HG02571 (cell line): ENCODE measurements around the gene CIROP.

ENCODE experiments used
- ATAC-seq: cut with Tn5 transposase; IDR thresholded peaks from one replicate; pipeline ENCODE4 v1.9.1; 2021; ENCODE audit warnings: mild to moderate bottlenecking, moderate library complexity; ENCODE audit not compliant: unreplicated experiment

The CIROP gene, protein sequence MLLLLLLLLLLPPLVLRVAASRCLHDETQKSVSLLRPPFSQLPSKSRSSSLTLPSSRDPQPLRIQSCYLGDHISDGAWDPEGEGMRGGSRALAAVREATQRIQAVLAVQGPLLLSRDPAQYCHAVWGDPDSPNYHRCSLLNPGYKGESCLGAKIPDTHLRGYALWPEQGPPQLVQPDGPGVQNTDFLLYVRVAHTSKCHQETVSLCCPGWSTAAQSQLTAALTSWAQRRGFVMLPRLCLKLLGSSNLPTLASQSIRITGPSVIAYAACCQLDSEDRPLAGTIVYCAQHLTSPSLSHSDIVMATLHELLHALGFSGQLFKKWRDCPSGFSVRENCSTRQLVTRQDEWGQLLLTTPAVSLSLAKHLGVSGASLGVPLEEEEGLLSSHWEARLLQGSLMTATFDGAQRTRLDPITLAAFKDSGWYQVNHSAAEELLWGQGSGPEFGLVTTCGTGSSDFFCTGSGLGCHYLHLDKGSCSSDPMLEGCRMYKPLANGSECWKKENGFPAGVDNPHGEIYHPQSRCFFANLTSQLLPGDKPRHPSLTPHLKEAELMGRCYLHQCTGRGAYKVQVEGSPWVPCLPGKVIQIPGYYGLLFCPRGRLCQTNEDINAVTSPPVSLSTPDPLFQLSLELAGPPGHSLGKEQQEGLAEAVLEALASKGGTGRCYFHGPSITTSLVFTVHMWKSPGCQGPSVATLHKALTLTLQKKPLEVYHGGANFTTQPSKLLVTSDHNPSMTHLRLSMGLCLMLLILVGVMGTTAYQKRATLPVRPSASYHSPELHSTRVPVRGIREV

DNA sequence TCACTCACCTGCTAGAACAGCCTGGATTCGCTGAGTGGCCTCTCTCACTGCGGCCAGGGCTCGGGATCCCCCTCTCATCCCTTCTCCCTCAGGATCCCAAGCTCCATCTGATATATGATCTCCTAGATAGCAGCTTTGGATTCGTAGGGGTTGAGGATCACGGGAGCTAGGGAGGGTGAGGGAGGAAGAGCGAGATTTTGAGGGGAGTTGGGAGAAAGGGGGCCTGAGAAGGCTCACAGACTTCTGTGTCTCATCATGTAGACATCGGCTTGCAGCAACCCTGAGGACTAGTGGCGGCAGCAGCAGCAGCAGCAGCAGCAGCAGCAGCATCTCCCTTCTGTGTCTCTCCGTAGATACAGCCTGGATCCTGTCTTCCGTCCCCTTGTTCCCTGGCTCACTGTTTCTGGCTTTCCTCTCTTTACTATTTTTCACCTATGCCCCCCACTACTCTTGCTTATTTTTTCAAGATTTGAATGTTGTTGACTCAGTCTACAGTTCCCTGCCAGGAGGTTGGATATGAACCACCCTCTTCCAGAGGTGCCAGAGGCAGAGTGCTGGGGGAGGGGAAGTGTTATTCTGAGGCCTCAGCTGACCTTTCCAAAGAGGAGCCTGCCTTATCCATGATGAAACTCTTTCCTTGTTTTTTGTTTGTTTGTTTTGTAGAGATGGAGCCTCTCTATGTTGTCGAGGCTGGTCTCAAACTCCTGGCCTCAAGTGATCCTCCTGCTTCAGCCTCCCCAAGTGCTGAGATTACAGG, at the start of gene CIROP:
CIROP (minus strand) TSS at position 399 of the 757 bp plus-strand sequence; CDS start at position 330, 69 bp downstream.
- no peak for ATAC-seq

DNA sequence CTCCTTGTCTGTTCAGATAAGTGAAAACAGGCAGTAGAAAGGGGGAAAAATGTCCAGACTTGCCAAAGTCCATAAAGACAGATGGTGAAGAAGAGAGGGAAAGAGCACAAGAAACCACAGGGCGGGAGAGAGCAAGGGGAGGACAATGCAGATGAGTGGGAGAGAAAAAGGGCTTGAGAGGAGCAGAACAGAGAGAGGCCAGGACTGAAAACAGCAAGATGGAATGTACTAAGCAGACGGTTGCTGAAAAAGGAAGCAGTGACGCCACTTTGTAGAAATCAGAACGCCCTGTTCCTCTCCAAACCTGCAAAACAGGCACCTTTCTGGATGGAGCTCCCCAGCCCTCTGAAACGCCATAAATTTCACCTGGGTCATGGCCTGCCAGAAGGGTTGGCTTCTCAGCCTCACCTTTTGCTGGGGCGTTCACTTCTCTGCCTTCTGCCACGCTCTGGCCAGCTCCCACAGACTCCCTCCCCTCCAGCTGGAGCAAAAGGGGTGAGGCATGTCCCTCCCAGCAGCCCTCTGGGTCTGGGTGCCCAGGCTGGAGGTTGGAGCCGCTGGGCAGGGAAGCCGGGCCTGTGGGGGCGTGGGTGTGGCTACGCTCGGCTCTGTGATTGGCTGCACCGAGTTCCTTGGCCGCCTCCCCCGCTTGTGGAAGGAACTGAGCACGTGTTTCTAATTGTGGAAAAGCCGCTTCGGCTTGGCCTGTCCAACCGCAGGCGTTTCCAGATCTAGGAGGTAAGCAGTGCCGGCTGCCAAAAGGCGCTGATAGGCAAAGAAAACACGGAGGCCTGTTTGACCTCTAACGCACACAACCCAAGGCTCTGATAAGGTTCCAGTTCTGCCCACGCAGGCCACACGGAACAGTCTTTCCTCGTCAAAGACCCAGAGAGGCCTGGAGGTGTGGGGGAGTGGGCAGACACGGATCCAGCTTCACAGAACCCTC, 49.3 kb upstream of the CIROP start:
- no peak for ATAC-seq

DNA sequence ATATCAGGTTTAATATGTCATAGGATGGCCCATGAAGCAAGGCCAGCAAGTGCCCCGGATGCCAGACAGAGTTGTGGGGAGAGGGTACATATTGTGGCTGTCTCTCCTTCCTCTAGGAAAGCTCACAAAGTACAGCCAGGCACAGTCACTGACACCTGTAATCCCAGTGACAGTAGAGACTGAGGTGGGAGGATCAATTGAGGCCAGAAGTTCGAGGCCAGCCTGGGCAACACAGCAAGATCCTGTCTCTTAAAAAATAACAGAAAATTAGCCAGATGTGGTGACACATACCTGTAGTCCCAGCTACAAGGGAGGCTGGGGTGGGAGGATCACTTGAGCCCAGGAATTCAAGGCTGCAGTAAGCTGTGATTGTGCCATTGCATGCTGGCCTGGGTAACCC, 46.6 kb upstream of the CIROP start:
- ATAC-seq = no peak

DNA sequence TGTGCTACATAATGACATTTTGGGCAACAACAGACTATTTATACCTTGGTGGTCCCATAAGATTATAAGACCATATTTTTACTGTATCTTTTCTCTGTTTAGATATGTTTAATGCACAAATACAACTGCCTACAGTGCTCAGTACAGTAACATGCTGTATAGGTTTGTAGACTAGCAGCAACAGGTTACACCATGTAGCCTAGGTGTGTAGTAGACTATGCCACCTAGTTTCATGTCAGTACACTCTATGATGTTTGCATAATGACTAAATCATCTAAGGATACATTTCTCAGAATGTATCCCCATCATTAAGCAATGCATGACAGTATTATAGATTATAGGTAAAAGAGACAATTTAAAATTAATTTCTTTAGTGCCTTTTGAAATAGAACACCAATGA, 45.0 kb upstream of the CIROP start:
- no peak for ATAC-seq

DNA sequence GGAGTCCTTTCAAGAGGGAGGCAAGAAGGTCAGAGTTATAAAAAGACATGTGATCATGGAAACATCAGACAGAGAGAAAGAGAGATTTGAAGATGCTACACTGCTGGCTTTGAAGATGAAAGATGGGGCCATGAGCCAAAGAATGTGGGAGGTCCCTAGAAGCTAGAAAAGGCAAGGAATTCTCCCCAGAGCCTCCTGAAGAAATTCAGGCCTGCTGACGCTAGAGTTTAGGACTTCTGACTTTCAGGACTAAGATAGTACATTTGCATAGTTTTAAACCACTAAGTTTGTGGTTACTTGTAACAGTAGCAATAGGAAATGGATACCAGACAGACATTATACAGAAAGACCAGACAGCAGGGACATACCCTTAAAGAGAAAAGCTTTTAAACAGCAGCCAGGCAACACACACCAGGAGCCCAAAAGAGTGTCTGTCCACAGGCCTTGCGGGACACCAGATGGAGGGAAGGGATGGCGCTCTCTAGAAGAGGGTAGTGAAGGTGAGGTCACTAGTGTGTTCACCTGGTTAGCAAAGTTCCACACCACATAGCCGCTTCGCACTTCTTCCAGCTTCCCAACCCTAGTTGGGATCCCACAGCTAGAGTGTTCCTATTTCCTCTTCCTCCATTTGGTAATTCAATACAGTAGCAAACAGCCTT, 43.9 kb upstream of the CIROP start:
- ATAC-seq = no peak

DNA sequence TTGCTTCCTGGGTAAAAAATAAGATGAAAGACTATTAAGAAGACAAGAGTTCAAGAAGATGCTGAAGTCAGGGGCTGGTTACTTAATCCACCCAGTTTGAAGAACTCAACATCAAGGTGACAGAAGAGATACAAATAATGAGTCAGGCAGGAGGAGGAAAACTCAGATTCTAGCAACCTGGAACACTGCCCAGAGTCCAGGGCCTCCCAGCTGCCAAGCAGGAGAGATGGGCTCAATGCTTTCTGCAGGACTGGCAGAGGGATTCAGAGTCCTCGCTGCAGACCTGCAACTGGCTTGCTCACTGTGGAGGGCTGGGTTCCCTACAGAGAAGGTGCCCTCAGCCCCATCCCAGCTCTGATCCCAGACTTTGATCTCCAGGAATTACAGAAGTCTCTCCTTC, 42.9 kb upstream of the CIROP start:
- ATAC-seq = no peak

DNA sequence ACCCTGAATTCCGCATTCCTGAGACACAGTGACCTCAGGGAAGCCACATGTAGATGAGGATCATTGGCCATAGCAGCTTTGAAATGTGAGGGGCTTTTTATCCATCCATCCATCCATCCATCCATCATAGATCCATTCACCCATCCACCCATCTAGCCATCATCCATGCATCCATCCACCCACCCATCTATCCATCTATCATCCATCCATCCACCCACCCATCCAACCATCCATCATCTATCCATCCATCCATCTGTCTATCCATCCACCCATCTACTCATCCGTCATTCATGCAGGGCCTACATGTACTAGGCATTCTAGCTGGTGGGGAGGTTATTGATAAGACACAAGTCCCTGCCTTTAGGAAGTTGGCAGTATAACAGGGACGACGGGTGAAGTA, 42.2 kb upstream of the CIROP start:
- no peak for ATAC-seq

DNA sequence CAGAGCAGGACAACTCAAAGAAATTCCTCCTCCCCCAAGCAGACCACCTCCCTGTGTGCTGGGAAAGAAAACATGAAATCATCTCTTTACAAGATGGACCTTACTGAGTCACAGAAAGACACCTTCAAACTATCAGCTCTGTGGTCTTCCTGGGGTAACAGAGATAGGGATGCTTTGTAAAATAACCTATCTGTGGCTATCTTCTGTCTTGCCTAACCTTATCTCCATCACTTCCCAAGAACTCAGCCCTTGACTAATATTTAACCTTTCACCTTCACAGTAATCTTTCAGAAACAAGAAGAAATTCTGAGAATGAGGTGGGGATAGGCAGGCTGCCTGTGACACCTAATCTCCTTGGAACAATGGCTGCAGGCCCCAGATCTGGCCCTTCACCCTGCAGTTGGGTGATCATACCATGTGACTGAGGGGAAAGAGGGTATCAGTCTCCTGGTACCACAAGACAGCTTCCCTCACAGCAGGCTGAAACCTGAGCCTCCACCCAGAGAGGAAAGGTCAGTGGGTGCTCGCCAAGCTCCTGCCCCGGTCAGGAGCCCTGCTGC, 41.6 kb upstream of the CIROP start:
- ATAC-seq = no peak

DNA sequence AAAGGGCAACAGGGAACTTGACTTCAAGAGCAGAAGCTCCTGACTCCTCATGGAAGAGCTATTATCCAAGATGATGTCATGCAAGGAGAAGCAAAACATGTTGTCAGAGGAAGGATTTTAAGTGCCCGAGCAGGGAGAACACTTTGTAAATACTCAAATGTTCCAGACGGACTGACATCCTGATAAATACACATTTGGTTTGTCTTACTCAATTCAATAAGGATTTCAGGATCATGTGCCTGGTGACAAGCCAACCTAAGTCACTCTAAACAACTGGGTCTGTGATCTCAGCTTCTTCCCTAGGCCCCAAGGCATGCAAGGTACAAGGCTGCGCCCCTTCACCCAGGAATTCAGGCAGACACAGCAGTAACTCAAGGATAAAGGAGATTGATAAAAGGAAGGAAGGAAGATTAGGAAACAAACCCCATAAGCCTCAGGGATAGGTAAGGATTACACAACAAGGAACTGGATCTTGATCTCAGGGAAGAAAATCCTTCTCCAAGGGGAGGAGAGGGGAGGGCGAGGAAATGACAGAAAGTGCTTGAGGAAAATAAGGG, 41.1 kb upstream of the CIROP start:
- ATAC-seq = no peak

DNA sequence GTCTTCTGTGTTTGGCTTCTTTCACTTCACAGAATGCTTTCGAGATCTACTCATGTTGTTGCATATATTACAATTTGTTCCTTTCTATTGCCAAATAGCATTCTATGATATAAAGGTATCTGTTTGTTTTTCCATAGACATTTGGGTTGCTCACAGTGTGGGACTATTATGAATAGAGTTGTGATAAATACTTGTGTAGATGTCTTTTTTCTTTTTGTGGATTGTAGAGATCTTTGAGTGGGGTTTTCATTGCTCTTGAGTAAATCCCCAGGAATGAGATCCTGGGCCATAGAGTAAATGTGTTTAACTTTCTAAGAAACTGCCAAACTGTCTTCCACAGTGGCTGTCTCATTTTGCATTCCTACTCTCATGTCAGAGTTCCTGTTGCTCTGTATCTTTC, 39.1 kb upstream of the CIROP start:
- no peak for ATAC-seq

DNA sequence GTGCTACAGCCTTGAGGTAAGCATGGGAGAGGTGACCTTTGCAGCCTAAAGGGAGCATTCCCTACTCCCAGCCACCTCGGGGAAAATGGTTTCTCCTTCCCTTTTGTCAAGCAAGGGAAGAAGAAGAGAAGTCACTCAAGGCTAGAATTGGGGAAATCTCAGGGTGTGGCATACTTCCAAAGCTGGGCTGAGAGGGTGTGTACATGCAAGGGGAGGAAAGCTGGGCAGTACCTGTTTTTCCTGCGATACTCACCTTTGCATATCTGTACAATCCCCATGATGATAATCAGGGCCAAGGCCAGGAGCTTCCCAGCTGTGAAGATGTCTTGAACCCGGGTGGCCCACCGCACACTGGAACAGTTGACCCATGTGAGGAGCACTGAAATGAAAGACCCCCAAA, 38.0 kb upstream of the CIROP start:
- no peak for ATAC-seq

DNA sequence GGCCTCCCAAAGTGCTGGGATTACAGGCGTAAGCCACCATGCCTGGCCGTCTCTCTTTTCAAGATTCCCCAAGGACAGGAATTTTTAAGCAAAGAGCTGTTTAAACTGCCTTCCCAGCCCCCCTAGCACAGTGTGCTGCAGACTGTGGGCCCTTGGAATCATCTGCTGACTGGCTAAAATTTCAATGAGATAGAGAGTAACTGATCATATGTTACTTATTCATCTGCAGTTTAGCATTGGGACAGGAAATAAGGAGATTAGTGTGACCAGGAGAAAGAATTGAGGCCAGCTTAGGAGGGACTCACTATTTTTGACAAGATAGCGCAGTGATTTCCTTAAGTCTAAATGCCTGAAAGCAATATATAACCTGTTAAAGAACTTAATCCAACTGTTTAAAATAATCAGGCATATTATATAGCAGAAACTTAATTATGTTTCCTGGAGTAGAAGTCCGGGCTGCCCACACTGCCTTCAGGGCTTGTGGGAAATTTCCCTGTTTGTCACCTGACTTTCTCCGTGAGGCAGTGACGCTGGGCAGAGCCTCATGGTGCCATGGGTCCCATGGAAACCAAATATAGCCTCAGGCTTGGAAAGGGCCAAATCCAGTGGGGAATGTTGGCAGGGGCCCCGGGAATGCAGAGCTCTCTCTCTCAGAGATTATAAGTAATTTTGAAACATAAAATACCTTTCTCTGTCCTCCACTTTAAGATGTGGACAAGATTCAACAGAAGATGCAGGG, 37.1 kb upstream of the CIROP start:
- no peak for ATAC-seq

DNA sequence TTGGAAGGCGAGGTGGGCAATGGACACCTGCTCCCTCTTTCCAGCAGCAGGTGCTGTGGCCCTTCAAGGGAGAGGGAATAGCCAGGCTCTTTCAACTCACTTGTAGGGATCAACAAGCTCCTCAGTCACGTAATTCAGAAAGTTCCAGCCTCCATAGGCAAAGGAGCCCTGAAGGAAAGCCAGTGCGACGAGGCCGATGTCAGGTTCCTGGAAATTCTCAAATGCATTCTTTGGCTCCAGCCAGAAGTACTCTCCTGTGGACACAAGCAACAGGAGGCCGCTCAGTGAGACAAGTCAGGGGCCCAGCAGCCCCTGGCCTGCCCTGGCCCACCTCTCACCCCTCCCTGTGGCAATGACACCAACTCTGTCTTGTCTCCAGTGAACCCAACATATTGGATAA, 35.6 kb upstream of the CIROP start:
- no peak for ATAC-seq

DNA sequence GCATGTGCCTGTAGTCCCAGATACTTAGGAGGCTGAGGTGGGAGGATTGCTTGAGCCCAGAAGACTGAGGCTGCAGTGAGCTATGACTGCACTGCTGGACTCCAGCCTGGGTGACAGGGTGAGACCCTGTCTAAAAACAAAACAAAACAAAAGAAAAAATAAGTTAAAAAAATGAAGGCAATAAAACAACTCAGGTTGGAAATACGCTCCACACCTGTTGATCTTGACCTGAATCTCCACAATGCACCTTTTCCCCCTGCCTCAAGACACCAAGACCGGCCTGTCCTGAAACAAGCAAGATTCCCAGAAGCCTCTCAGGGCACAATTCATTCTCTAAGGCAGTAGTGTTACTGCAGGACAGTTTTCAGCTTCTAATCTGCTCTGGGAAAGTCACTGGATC, 35.1 kb upstream of the CIROP start:
- no peak for ATAC-seq

DNA sequence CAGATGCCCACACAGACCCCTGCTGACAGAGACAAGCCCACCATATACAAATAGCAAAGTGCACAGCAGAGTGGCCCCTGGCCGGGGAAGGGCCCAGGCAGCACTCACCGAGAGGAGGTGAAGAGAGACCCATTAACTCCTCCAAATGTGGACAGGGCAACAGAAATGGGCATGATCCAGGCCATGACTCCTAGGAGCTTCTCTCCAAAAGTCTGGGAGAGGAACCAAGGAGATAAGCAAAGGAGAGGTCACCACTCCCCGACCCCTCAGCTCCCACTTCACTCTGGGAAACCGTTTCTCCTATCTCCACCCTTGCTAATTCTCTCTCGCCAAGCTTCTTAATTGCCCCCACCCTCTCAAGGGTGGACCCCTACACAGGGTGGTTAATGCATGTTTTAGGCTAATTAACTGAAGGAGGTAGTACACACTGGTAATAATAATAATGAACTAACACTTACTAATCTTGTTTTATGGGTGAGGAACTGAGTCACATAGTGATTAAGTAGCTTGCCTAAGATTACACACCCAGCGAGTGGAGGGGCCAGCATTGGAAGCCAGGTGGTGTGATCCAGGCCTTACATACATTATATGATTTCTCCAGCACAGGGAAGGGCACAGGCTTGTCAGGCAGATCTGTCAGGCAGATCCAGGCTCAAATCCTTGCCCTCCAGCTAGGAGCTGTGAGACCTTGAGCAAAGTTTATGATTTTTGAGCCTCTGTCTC, 33.2 kb upstream of the CIROP start:
- no peak for ATAC-seq

DNA sequence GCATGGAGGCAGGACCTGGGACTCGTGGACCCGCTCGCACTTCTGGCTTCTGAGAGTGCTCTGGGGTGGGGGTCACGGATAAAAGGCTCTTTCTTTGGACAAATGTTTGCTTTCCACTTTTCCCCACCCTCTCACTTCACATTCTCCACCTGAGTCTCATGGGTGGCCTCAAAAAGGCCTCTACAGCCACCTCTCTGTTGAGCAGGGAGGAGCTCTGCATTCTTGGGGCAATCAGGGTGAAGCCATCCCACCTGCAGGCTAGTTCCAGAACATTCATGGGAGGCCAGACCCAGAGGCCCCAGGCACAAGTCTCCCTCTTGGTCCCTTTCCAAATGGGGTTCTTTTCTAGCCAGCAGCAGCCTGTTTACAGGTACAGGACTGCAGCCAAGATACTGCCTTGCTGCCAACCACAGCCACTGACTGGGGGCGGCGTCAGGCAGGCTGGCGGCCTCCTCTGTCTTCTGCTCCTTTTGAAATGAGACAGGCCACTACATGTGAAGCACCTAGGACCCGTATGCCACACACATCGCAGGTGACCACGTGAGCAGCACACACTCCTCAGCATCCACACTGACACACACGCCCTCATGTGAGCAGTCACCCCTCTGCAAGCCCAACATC, 32.5 kb upstream of the CIROP start:
- no peak for ATAC-seq

DNA sequence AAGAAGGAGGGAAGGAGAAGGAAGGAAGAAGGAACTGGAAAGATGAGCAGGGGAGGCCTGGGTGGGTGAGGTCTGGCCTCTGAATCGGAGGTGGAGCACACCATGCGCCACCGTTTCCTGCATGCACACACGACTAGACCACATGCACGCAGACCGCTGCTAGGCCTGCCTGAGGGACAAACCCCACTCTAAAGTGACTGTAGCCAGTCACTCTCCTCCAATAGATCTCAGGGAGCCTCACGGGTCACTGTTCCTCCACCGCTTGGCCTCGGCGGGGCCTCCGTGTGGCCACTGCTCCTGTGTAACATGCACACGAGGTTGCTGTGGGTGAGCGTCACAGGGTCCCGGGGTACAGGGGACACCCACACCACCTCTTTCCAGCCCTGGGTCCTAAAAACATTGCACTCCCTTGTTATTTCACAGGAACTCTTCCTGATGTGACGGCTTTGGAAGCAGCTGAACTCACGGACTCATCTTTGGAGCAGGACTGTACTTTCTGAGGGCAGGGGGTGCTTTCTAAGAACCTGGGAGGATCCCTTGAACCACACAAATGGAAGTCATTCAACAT, 31.9 kb upstream of the CIROP start:
- no peak for ATAC-seq
